Stimulated activated effector memory CD8-positive, alpha-beta T cell treated with anti-CD3 and anti-CD28 coated beads, Interleukin-12 subunit alpha, Interleukin-12 subunit beta, amount 100 ng/mL, for 72 hours (primary cell): ENCODE data around the gene SPINDOC.

Experiments used
- ATAC-seq: fragments of 150-1000 bp; cut with Tn5 transposase; 2 replicates; pipeline ENCODE4 v1.10.0; 2021
- DNase-seq, 2 donors: peaks; one replicate each; pipeline ENCODE4 v3.0.0; 2021 to 2022; ENCODE audit warnings: low spot score in 2 of 2
- H3K27ac Mint-ChIP-seq: one replicate; pipeline ENCODE4 v1.8.0; 2022; ENCODE audit warnings: mild to moderate bottlenecking, mixed read lengths
- H3K36me3 Mint-ChIP-seq: one replicate; pipeline ENCODE4 v1.8.0; 2022; ENCODE audit warnings: mild to moderate bottlenecking, mixed read lengths
- H3K4me1 Mint-ChIP-seq: one replicate; pipeline ENCODE4 v1.8.0; 2022; ENCODE audit warnings: mixed read lengths
- H3K4me3 Mint-ChIP-seq: one replicate; pipeline ENCODE4 v1.8.0; 2022; ENCODE audit warnings: mild to moderate bottlenecking, mixed read lengths
- H3K9me3 Mint-ChIP-seq: one replicate; pipeline ENCODE4 v1.8.0; 2022; ENCODE audit warnings: mixed read lengths

The SPINDOC gene, protein sequence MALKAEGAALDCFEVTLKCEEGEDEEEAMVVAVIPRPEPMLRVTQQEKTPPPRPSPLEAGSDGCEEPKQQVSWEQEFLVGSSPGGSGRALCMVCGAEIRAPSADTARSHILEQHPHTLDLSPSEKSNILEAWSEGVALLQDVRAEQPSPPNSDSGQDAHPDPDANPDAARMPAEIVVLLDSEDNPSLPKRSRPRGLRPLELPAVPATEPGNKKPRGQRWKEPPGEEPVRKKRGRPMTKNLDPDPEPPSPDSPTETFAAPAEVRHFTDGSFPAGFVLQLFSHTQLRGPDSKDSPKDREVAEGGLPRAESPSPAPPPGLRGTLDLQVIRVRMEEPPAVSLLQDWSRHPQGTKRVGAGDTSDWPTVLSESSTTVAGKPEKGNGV

DNA sequence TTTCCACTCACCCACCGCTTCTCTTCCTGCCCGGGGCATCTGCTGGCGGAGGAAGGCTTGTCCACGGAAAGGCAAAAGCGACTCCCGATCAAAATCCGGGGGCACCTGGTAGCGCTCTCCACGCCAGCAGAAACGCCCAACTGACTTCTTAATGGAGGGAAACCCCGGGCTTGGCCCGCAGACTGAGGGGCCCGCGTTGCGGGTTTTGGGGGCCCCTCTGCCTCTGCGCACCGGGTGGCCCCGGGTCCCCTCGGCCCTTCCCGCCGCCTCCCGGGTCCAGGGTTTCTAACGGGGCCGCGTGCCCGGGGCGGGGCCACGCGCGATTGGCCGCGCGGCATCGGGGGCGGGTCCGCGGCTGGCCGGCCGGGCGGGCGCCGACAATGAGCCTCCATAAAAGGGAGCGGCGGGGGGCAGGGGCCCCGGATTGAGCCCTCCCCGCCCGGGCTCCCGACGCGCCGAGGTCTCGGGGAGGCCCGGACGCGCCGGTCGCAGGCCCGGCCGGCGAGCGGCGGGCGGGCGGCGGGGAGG lies at the start of gene SPINDOC:
TSS of gene SPINDOC (plus strand) at position 422 of the 528 bp plus-strand sequence. CDS start 231 bp downstream, outside the sequence.
- Mint-ChIP-seq H3K36me3 (peaks cover 31% of the 10 kb centered on the region), H3K4me3 (peak within 1 kb of the TSS; percentile 74), H3K27ac (peak within 1 kb of the TSS; percentile 34), H3K9me3 (no peaks in the 10 kb centered on the region), H3K4me1 (peaks cover 32% of the 10 kb centered on the region)
- DNase-seq (peak; percentile 70 to 87), ATAC-seq (peak; percentile 90)

GRCh38 chr11:63763496-63764339 lies 49.5 kb upstream of the SPINDOC start:
- no peak for DNase-seq
- no peak for ATAC-seq
- Mint-ChIP-seq H3K9me3 (no peaks in the 10 kb centered on the region), H3K36me3 (peaks cover 22% of the 10 kb centered on the region), H3K4me1 (peaks cover 21% of the 10 kb centered on the region), H3K27ac (no peak overlapping the region), H3K4me3 (no peak overlapping the region)

DNA sequence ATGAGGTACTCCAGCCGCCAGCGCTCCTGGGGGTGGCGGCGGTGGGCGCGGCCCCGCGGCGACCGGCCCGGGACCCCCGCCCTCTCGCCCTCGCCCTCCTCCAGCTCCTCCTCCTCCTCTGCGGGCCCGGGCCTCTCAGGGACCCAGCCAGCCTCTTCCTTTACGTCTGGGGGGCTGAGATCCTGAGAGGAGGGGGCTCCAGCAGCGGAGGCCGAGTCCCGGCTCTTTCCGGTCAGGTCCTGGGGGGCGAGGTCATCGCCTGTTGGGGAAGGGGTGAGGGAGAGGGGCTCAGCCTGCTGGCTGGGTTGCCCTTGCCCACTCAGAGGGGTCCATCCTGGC lies 48.9 kb upstream of the SPINDOC start:
- no peak for ATAC-seq
- Mint-ChIP-seq H3K36me3 (peaks cover 19% of the 10 kb centered on the region), H3K27ac (no peak overlapping the region), H3K9me3 (no peaks in the 10 kb centered on the region), H3K4me1 (peaks cover 21% of the 10 kb centered on the region), H3K4me3 (no peak overlapping the region)
- no peak for DNase-seq

DNA sequence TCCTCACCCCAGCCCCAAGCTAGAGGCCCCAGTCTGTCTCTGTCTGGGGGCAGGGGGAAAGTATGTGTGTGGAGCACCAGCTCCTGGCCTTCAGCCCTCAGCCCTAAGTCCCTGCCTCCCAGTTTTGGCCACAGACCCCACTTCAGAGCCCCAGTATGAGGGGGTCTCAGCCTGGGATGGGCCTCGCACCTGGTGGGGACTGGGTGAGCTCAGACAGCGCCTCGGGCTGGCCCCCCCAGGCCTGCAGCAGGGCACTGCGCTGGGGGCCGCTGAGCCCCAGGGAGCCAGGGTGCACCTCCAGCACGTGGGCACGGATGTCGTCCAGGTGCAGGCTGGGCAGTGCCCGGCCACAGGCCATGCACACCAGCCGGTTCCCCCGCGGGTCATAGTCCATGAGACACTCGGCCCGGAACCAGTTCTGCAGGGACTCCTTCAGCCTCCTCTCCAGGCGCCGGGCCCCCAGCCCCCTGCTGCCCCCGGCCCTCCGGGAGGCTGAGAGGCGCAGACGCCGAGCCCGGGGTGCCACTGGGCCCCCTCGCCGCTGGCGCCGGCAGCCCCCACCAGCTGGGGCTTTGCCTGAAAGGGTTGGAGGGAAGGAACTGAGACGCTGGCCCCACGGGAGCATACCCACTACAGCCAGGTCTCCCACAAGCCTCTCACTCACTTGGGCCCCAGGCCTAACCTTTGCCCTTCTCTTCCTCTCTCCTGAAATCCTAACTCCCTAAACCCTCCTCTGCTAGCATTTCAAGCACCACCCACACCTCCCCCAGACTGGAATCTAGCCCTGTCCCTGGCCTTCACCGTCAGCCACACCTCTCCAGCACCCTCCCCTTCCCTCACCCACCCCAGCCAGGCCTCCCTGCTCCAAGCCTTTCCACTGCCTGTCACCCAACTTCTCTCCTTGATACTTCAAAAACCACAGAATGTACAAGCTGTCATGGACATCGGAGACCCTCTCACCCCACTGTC lies 48.3 kb upstream of the SPINDOC start:
- H3K9me3 Mint-ChIP-seq: no peaks in the 10 kb centered on the region
- peaks cover 12% of the 10 kb centered on the region for H3K36me3 Mint-ChIP-seq
- no peak overlapping the region for H3K27ac Mint-ChIP-seq
- H3K4me1 Mint-ChIP-seq: peaks cover 21% of the 10 kb centered on the region
- no peak for ATAC-seq
- DNase-seq: no peak
- no peak overlapping the region for H3K4me3 Mint-ChIP-seq

GRCh38 chr11:63765688-63766241 lies 47.5 kb upstream of the SPINDOC start:
- no peak for DNase-seq
- Mint-ChIP-seq H3K27ac (no peak overlapping the region), H3K36me3 (peaks cover 7% of the 10 kb centered on the region), H3K9me3 (no peaks in the 10 kb centered on the region), H3K4me1 (peaks cover 21% of the 10 kb centered on the region), H3K4me3 (no peak overlapping the region)
- ATAC-seq: no peak

- H3K4me1 Mint-ChIP-seq: peaks cover 21% of the 10 kb centered on the region
- DNase-seq (no peak), ATAC-seq (no peak)
- H3K9me3 Mint-ChIP-seq: no peaks in the 10 kb centered on the region
- peaks cover 7% of the 10 kb centered on the region for H3K36me3 Mint-ChIP-seq
- no peak overlapping the region for H3K27ac Mint-ChIP-seq
- peak overlapping the region; percentile 92 for H3K4me3 Mint-ChIP-seq
Observed at GRCh38 chr11:63766531-63767235, 46.6 kb upstream of the SPINDOC start.

GRCh38 chr11:63767267-63767564 lies 46.0 kb upstream of the SPINDOC start:
- H3K4me3 Mint-ChIP-seq: peak overlapping the region; percentile 92
- peak overlapping the region; percentile 93 for H3K27ac Mint-ChIP-seq
- H3K4me1 Mint-ChIP-seq: peaks cover 21% of the 10 kb centered on the region
- H3K9me3 Mint-ChIP-seq: no peaks in the 10 kb centered on the region
- ATAC-seq: peak; percentile 27
- H3K36me3 Mint-ChIP-seq: peaks cover 7% of the 10 kb centered on the region
- no peak for DNase-seq

DNA sequence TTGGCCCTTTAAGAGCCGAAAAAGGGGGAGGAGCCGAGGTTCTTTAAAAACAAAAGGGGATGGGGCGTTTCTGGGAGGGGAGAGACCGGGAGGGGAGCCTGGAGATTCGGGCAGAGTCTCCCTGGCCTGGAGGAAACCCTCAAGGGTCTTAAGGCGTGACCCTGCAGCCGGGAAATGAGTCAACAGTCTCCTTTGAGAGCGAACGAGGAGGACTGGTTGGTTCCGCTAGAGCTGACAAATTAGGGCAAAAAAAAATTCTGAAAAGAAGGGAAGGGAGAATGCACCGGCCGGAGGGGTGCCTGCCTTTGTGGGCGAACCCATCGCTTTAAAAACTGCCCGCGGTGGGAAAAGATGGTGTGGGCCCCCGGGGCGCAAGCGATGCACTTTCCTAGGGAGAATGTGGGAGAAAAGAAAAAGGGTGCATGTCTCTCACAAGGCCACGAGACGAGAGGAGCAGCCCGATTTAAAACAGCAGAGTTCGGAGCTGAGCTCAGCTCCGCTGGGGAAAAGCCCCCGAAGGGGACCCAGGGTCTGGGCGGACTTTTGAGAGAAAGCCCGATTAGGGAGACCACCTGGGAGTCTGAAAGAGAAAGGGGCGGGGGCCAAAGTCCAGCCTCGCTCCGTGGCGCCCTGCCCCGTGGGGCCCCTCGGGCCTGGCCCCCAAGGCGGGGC lies 45.6 kb upstream of the SPINDOC start:
- peak overlapping the region; percentile 93 for H3K27ac Mint-ChIP-seq
- H3K4me1 Mint-ChIP-seq: peaks cover 21% of the 10 kb centered on the region
- peak; percentile 24 to 72 for DNase-seq
- peak overlapping the region; percentile 92 for H3K4me3 Mint-ChIP-seq
- ATAC-seq: peak; percentile 19
- H3K36me3 Mint-ChIP-seq: peaks cover 7% of the 10 kb centered on the region
- no peaks in the 10 kb centered on the region for H3K9me3 Mint-ChIP-seq

GRCh38 chr11:63768237-63769041 lies 44.8 kb upstream of the SPINDOC start, which contains the start of gene ZFTA:
TSS of gene ZFTA (minus strand) at chr11:63768775. CDS start at chr11:63768622, 153 bp downstream.
- peak within 1 kb of the TSS; percentile 93 for H3K27ac Mint-ChIP-seq

DNA sequence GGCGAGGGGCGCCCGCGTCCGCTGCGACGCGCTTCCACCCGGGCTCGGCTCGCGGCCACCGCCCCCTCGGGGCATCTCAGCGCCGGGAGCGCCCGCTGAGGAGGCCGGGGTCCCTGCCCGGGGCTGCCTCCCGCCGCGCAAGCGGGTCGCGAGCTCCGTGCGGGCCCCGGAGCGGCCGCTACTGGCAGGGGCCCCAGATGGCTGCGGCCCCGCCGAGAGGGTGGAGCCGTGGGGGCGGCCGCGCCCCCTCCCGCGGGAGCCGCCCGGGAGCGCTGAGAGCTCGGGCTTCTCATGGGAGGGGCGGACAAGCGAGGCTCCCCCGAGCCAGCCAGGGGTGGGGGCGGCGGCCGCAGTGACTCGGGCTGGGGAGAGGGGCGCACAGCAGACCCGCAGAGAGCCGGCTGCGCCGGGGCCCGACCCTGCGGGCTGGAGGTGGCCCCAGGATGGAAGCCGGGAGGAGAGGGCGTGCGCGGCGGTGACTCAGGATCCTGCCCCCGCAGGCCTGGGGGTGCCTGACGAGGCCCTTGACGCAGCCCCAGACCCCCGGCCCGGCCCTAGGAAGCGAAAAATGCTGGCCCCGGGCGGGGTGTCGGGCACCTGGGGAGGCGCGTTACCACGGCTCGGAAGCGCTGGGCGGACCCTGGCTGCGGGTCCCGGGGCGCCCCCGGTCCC lies 44.1 kb upstream of the SPINDOC start:
- H3K4me1 Mint-ChIP-seq: peaks cover 21% of the 10 kb centered on the region
- ATAC-seq: peak; percentile 68
- DNase-seq: peak; percentile 34 to 67
- peak overlapping the region; percentile 38 for H3K4me3 Mint-ChIP-seq
- no peaks in the 10 kb centered on the region for H3K9me3 Mint-ChIP-seq
- H3K36me3 Mint-ChIP-seq: peaks cover 7% of the 10 kb centered on the region
- no peak overlapping the region for H3K27ac Mint-ChIP-seq

More at GRCh38 chr11:63768237-63769041, 44.8 kb upstream of the SPINDOC start, which contains the start of gene ZFTA:
- DNase-seq: peak; percentile 77 to 85
- Mint-ChIP-seq H3K4me3 (peak within 1 kb of the TSS; percentile 92), H3K36me3 (peaks cover 7% of the 10 kb centered on the region), H3K4me1 (peaks cover 21% of the 10 kb centered on the region), H3K9me3 (no peaks in the 10 kb centered on the region)
- peak; percentile 69 for ATAC-seq

DNA sequence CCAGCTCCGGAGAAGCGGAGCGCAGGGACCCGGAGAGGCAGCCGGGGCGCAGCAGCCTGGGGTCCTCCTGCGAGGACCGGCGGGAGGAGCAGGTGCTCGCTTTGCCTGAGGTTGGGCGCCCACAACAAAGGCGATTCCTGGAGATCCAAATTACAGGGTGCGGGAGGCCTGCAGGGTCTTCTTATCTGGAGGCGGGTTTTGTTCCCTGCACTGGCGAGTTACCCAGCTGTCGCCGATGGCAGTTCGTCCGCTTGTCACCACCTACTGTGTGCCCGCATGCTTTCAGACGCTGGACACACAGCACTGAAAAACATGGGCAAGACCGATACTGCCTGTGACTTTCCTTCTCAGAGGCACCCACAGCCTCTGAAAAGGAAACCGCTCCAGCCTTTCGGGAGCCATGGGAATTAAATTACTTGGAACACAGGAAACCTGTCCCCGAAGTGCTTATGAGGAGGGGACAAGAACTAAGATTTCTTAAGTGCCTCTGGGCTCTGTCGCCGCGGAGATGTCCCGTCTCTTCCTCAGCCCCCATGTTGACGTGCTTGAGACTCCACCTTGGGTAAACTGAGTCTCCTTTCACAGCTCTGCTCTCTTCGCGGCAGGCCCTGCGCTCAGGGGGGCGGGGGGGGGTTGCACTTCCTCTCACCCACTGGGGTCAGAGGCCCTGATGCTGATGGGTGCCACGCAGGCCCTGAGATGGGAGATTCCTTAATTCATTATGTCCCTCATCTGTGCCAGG lies 43.4 kb upstream of the SPINDOC start:
- ATAC-seq (no peak), DNase-seq (no peak)
- peak overlapping the region; percentile 38 for H3K4me3 Mint-ChIP-seq
- H3K27ac Mint-ChIP-seq: no peak overlapping the region
- peaks cover 21% of the 10 kb centered on the region for H3K4me1 Mint-ChIP-seq
- H3K9me3 Mint-ChIP-seq: no peaks in the 10 kb centered on the region
- peaks cover 7% of the 10 kb centered on the region for H3K36me3 Mint-ChIP-seq

DNA sequence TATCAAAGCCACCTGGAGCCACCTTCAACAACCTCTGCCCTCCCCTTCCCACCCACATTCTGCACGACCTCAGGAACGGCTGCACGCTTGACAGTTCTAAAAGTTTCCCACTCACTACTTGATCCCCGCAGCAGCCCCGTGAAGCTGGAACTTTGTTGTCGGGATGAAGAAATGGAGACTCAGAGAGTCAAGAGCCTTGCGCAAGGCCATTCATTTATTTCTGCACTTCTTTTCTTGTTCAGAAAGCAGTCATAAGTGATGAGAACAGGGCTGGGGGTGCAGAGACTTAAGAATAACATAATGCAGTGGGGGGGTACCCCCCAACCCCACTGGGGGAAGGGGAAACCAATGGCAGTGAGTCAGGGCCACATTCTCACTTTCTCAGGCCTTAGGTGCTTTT lies 42.5 kb upstream of the SPINDOC start:
- no peak overlapping the region for H3K27ac Mint-ChIP-seq
- DNase-seq: no peak
- no peaks in the 10 kb centered on the region for H3K9me3 Mint-ChIP-seq
- no peak for ATAC-seq
- H3K4me1 Mint-ChIP-seq: peaks cover 21% of the 10 kb centered on the region
- H3K4me3 Mint-ChIP-seq: no peak overlapping the region
- peaks cover 7% of the 10 kb centered on the region for H3K36me3 Mint-ChIP-seq
